GM12865 (cell line): ENCODE measurements around the gene VWA1.
A peak's percentile ranks its signal among the peaks of the same experiment; 100 is the strongest.
"Not testable (repeated sequence)": the region's sequence is repeated elsewhere in the genome, so short reads cannot be mapped to it uniquely, and the experiment has no call there.

ENCODE experiments used
- DNase-seq: peaks from one replicate; pipeline ENCODE4 v3.0.0; 2010; ENCODE audit warnings: low read depth
- H3K4me3 ChIP-seq: 2 replicates; pipeline ENCODE4 v1.5.1; 2011; ENCODE audit warnings: mild to moderate bottlenecking, low read depth, low read length, control low read depth
- CTCF ChIP-seq: IDR thresholded peaks from 2 replicates; pipeline ENCODE4 v1.5.1; 2011; ENCODE audit warnings: low read length, control low read depth, low read depth, inconsistent platforms; ENCODE audit not compliant: insufficient read depth; ENCODE audit errors: missing control alignments

VWA1 gene

GRCh38 chr1:1462318-1462966, 27.0 kb downstream of the VWA1 start:
- peak overlapping the region; percentile 56 for H3K4me3 ChIP-seq
- peak; percentile 88 for DNase-seq
- no peak for TF ChIP-seq CTCF

GRCh38 chr1:1463312-1463711, 27.8 kb downstream of the VWA1 start:
- peak overlapping the region; percentile 56 for H3K4me3 ChIP-seq
- TF ChIP-seq CTCF: no peak
- no peak for DNase-seq

- DNase-seq: not testable (repeated sequence)
Observed at GRCh38 chr1:1468196-1468985, 32.9 kb downstream of the VWA1 start.

GRCh38 chr1:1470626-1471388, 35.3 kb downstream of the VWA1 start:
- TF ChIP-seq CTCF: no peak
- DNase-seq: no peak
- H3K4me3 ChIP-seq: peak overlapping the region; percentile 82

More at GRCh38 chr1:1468196-1468985, 32.9 kb downstream of the VWA1 start:
- not testable (repeated sequence) for H3K4me3 ChIP-seq

GRCh38 chr1:1471389-1472052, 36.0 kb downstream of the VWA1 start, which contains the start of gene ATAD3B:
Gene ATAD3B (plus strand): TSS chr1:1471765. CDS start chr1:1471885, 120 bp downstream.
- no peak for TF ChIP-seq CTCF
- peak within 1 kb of the TSS; percentile 82 for H3K4me3 ChIP-seq
- peak; percentile 94 for DNase-seq

- peak overlapping the region; percentile 77 for H3K4me3 ChIP-seq
- DNase-seq: not testable (repeated sequence)
Observed at GRCh38 chr1:1472053-1472876, 36.8 kb downstream of the VWA1 start.

GRCh38 chr1:1476011-1476410, 40.5 kb downstream of the VWA1 start:
- not testable (repeated sequence) for H3K4me3 ChIP-seq, DNase-seq
